Breast epithelium (tissue), 3 donors: ENCODE measurements around the gene CEBPB.

ENCODE experiments used
- POLR2A ChIP-seq: fragments of 450-650 bp; IDR thresholded peaks from one replicate; pipeline ENCODE4 v1.6.1; 2016; ENCODE audit warnings: antibody characterized with exemption, mild to moderate bottlenecking, moderate library complexity
- TF ChIP-seq, protein P1 (sequence below), 3 donors: fragments of 450-650 bp; IDR thresholded peaks; one replicate each; pipeline ENCODE4 v1.5.1; 2016 to 2017; ENCODE audit warnings: antibody characterized with exemption in 3 of 3, mild to moderate bottlenecking in 3 of 3, moderate library complexity in 3 of 3

DNA sequence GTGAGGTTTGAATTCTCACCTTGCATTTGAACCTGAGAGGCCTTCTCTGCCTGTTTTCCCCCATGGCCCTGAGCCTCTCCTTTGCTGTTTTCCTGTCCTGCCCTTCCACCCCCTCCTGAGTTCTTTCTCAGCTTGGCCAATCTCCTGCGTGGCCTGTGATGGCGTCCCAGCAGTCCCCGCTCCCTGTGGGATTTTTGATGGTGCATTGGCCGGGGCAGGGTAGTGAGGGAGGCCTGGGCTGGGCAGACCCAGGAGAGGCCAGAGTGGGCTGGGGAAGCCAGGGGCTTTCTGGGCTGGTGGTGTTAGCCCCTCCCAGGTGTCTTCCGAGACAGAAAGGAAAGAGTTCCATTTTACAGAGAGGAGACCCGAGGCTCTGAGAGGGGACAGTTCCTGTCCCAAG lies 6.3 kb downstream of the CEBPB start:
- TF ChIP-seq, protein P1, sequence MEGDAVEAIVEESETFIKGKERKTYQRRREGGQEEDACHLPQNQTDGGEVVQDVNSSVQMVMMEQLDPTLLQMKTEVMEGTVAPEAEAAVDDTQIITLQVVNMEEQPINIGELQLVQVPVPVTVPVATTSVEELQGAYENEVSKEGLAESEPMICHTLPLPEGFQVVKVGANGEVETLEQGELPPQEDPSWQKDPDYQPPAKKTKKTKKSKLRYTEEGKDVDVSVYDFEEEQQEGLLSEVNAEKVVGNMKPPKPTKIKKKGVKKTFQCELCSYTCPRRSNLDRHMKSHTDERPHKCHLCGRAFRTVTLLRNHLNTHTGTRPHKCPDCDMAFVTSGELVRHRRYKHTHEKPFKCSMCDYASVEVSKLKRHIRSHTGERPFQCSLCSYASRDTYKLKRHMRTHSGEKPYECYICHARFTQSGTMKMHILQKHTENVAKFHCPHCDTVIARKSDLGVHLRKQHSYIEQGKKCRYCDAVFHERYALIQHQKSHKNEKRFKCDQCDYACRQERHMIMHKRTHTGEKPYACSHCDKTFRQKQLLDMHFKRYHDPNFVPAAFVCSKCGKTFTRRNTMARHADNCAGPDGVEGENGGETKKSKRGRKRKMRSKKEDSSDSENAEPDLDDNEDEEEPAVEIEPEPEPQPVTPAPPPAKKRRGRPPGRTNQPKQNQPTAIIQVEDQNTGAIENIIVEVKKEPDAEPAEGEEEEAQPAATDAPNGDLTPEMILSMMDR (IDR thresholded peaks at IDR 0.05), result no peak
- TF ChIP-seq POLR2A, result no peak
